Activated T-helper 1 cell treated with anti-CD3 and anti-CD28 coated beads, Interleukin-12 subunit alpha, Interleukin-12 subunit beta, Interleukin-2, Interleukin-4 antibody, amounts not matched to agents 30 ng/mL and 10 ng/mL and 1 ng/mL, durations not matched to agents 14 hours and 24 hours and 36 hours (primary cell): Measurements from ENCODE around the gene INPP5F. TPM values are rescaled to one million over a fixed set of nuclear protein-coding genes. Genes with fewer than 3 reads are reported as not detected.

ENCODE experiments used
- DNase-seq: peaks from one replicate; pipeline ENCODE4 v3.0.0; 2021; ENCODE audit warnings: low spot score
- H3K27ac Mint-ChIP-seq: one replicate; pipeline ENCODE4 v1.8.0; 2021; ENCODE audit warnings: mild to moderate bottlenecking, mixed read lengths
- H3K27me3 Mint-ChIP-seq: one replicate; pipeline ENCODE4 v1.8.0; 2022; ENCODE audit warnings: mild to moderate bottlenecking, moderate library complexity, mixed read lengths; ENCODE audit not compliant: insufficient read depth
- H3K36me3 Mint-ChIP-seq: one replicate; pipeline ENCODE4 v1.8.0; 2021; ENCODE audit warnings: low read depth, mixed read lengths
- H3K4me1 Mint-ChIP-seq: one replicate; pipeline ENCODE4 v1.8.0; 2021; ENCODE audit warnings: low read depth, mixed read lengths
- H3K4me3 Mint-ChIP-seq: one replicate; pipeline ENCODE4 v1.8.0; 2021; ENCODE audit warnings: mild to moderate bottlenecking, moderate library complexity, mixed read lengths
- H3K9me3 Mint-ChIP-seq: one replicate; pipeline ENCODE4 v1.8.0; 2021; ENCODE audit warnings: mixed read lengths
- intact Hi-C: fragments of 100-400 bp; cut with micrococcal nuclease; formaldehyde crosslinking; loops from one replicate; pipeline ENCODE4 v1.15.1; 2024
- total RNA-seq: library from RNA; stranded (reverse); gene quantifications from 2 replicates; pipeline ENCODE4 v1.2.3, GENCODE V29; 2022

INPP5F gene
- total RNA-seq, 1 donor from 2014 or later, result 19.4 TPM

GRCh38 chr10:119806334-119807130 lies 80.7 kb downstream of the INPP5F start:
- H3K27ac Mint-ChIP-seq, result no peak overlapping the region
- H3K4me1 Mint-ChIP-seq, result peaks cover 14% of the 10 kb centered on the region
- no peaks in the 10 kb centered on the region for H3K9me3 Mint-ChIP-seq
- no peak overlapping the region for H3K4me3 Mint-ChIP-seq
- H3K27me3 Mint-ChIP-seq, result no peaks in the 10 kb centered on the region
- intact Hi-C loops, result no loop called here
- H3K36me3 Mint-ChIP-seq, result peaks cover 6% of the 10 kb centered on the region
- no peak for DNase-seq

- no peak overlapping the region for H3K27ac Mint-ChIP-seq
- no peaks in the 10 kb centered on the region for H3K27me3 Mint-ChIP-seq
- no peaks in the 10 kb centered on the region for H3K9me3 Mint-ChIP-seq
- DNase-seq, result no peak
- H3K4me3 Mint-ChIP-seq, result no peak overlapping the region
- peaks cover 6% of the 10 kb centered on the region for H3K4me1 Mint-ChIP-seq
- peaks cover 5% of the 10 kb centered on the region for H3K36me3 Mint-ChIP-seq
- intact Hi-C loops, result no loop called here
Observed at GRCh38 chr10:119807960-119808697, 82.3 kb downstream of the INPP5F start.

GRCh38 chr10:119811122-119811521 lies 85.3 kb downstream of the INPP5F start:
- peaks cover 4% of the 10 kb centered on the region for H3K36me3 Mint-ChIP-seq
- no peak overlapping the region for H3K4me3 Mint-ChIP-seq
- no peak overlapping the region for H3K27ac Mint-ChIP-seq
- intact Hi-C loops, result no loop called here
- no peak for DNase-seq
- peaks cover 6% of the 10 kb centered on the region for H3K4me1 Mint-ChIP-seq
- H3K27me3 Mint-ChIP-seq, result no peaks in the 10 kb centered on the region
- no peaks in the 10 kb centered on the region for H3K9me3 Mint-ChIP-seq

GRCh38 chr10:119812684-119813083 lies 86.8 kb downstream of the INPP5F start:
- H3K27ac Mint-ChIP-seq, result no peak overlapping the region
- no peaks in the 10 kb centered on the region for H3K9me3 Mint-ChIP-seq
- H3K4me3 Mint-ChIP-seq, result no peak overlapping the region
- H3K36me3 Mint-ChIP-seq, result peaks cover 7% of the 10 kb centered on the region
- H3K27me3 Mint-ChIP-seq, result no peaks in the 10 kb centered on the region
- DNase-seq, result no peak
- H3K4me1 Mint-ChIP-seq, result peaks cover 6% of the 10 kb centered on the region
- intact Hi-C loops, result no loop called here

GRCh38 chr10:119815671-119816070 lies 89.8 kb downstream of the INPP5F start:
- no peak for DNase-seq
- no peak overlapping the region for H3K4me3 Mint-ChIP-seq
- H3K27me3 Mint-ChIP-seq, result no peaks in the 10 kb centered on the region
- H3K36me3 Mint-ChIP-seq, result peaks cover 10% of the 10 kb centered on the region
- H3K27ac Mint-ChIP-seq, result no peak overlapping the region
- no peaks in the 10 kb centered on the region for H3K4me1 Mint-ChIP-seq
- intact Hi-C loops, result no loop called here
- H3K9me3 Mint-ChIP-seq, result no peaks in the 10 kb centered on the region

GRCh38 chr10:119817991-119818888 lies 92.4 kb downstream of the INPP5F start:
- no peaks in the 10 kb centered on the region for H3K27me3 Mint-ChIP-seq
- no peaks in the 10 kb centered on the region for H3K9me3 Mint-ChIP-seq
- no peaks in the 10 kb centered on the region for H3K4me1 Mint-ChIP-seq
- H3K36me3 Mint-ChIP-seq, result peaks cover 9% of the 10 kb centered on the region
- DNase-seq, result no peak
- H3K27ac Mint-ChIP-seq, result no peak overlapping the region
- intact Hi-C loops, result no loop called here
- no peak overlapping the region for H3K4me3 Mint-ChIP-seq

- H3K27ac Mint-ChIP-seq, result no peak overlapping the region
- no peaks in the 10 kb centered on the region for H3K4me1 Mint-ChIP-seq
- H3K27me3 Mint-ChIP-seq, result no peaks in the 10 kb centered on the region
- H3K4me3 Mint-ChIP-seq, result no peak overlapping the region
- intact Hi-C loops, result no loop called here
- H3K36me3 Mint-ChIP-seq, result peaks cover 15% of the 10 kb centered on the region
- H3K9me3 Mint-ChIP-seq, result no peaks in the 10 kb centered on the region
- DNase-seq, result no peak
Observed at GRCh38 chr10:119818889-119819270, 93.0 kb downstream of the INPP5F start.

- intact Hi-C loops, result no loop called here
- Mint-ChIP-seq H3K36me3 (peaks cover 16% of the 10 kb centered on the region), H3K27me3 (no peaks in the 10 kb centered on the region), H3K9me3 (no peaks in the 10 kb centered on the region), H3K4me3 (no peak overlapping the region), H3K27ac (no peak overlapping the region), H3K4me1 (no peaks in the 10 kb centered on the region)
- DNase-seq, result no peak
Observed at GRCh38 chr10:119821182-119821581, 95.3 kb downstream of the INPP5F start.

GRCh38 chr10:119824299-119824698 lies 98.4 kb downstream of the INPP5F start:
- no peak overlapping the region for H3K27ac Mint-ChIP-seq
- DNase-seq, result no peak
- H3K9me3 Mint-ChIP-seq, result no peaks in the 10 kb centered on the region
- H3K27me3 Mint-ChIP-seq, result no peaks in the 10 kb centered on the region
- H3K36me3 Mint-ChIP-seq, result peaks cover 31% of the 10 kb centered on the region
- intact Hi-C loops, result no loop called here
- no peaks in the 10 kb centered on the region for H3K4me1 Mint-ChIP-seq
- H3K4me3 Mint-ChIP-seq, result no peak overlapping the region

- Mint-ChIP-seq H3K27me3 (no peaks in the 10 kb centered on the region), H3K4me1 (no peaks in the 10 kb centered on the region), H3K27ac (no peak overlapping the region), H3K4me3 (no peak overlapping the region), H3K9me3 (no peaks in the 10 kb centered on the region), H3K36me3 (peaks cover 43% of the 10 kb centered on the region)
- no peak for DNase-seq
- intact Hi-C loops, result no loop called here
Observed at GRCh38 chr10:119826771-119827170, 100.9 kb downstream of the INPP5F start.

GRCh38 chr10:119827430-119827829 lies 101.6 kb downstream of the INPP5F start:
- DNase-seq, result no peak
- Mint-ChIP-seq H3K27ac (no peak overlapping the region), H3K4me3 (no peak overlapping the region), H3K36me3 (peaks cover 49% of the 10 kb centered on the region), H3K4me1 (no peaks in the 10 kb centered on the region), H3K27me3 (no peaks in the 10 kb centered on the region), H3K9me3 (no peaks in the 10 kb centered on the region)
- intact Hi-C loops, result no loop called here

GRCh38 chr10:119829429-119829828 lies 103.6 kb downstream of the INPP5F start:
- no peaks in the 10 kb centered on the region for H3K27me3 Mint-ChIP-seq
- H3K27ac Mint-ChIP-seq, result peak overlapping the region; percentile 60
- H3K4me3 Mint-ChIP-seq, result no peak overlapping the region
- peaks cover 54% of the 10 kb centered on the region for H3K36me3 Mint-ChIP-seq
- peaks cover 3% of the 10 kb centered on the region for H3K9me3 Mint-ChIP-seq
- peaks cover 17% of the 10 kb centered on the region for H3K4me1 Mint-ChIP-seq
- DNase-seq, result no peak
- intact Hi-C loops, result no loop called here
